ENCODE measurements around the gene ALDH1A3.

Gene ALDH1A3

DNA sequence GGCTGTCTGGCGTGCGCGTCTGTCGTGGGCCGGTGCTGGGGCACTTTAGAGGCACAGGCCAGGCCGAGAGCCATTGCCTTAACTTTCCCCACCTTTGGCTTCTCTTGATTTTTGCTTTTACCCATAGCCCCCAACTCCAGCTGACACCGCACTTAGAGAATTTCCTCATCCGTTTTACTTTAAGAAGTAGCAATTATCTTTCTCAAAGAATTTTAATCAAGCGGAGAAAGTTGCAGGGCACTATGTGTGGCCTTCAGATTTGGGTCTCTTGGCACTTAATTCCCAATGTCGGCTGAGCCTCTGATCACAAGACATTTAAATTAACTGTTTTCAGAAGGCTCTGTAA lies 1.2 kb downstream of the ALDH1A3 start:
- no peaks in the 10 kb centered on the region for H3K36me3 ChIP-seq
- no peaks in the 10 kb centered on the region for H3K27me3 ChIP-seq (ENCODE audit: insufficient read depth, low read depth, severe bottlenecking)
- no peak overlapping the region for H3K27ac ChIP-seq
- H3K9me3 ChIP-seq (ENCODE audit: severe bottlenecking) = no peaks in the 10 kb centered on the region
- TF ChIP-seq CTCF (IDR thresholded peaks at IDR 0.05; ENCODE audit: low read depth, low read length) = no peak
- no peak for DNase-seq
- no peak overlapping the region for H3K4me3 ChIP-seq (ENCODE audit: low read depth, low read length)

DNA sequence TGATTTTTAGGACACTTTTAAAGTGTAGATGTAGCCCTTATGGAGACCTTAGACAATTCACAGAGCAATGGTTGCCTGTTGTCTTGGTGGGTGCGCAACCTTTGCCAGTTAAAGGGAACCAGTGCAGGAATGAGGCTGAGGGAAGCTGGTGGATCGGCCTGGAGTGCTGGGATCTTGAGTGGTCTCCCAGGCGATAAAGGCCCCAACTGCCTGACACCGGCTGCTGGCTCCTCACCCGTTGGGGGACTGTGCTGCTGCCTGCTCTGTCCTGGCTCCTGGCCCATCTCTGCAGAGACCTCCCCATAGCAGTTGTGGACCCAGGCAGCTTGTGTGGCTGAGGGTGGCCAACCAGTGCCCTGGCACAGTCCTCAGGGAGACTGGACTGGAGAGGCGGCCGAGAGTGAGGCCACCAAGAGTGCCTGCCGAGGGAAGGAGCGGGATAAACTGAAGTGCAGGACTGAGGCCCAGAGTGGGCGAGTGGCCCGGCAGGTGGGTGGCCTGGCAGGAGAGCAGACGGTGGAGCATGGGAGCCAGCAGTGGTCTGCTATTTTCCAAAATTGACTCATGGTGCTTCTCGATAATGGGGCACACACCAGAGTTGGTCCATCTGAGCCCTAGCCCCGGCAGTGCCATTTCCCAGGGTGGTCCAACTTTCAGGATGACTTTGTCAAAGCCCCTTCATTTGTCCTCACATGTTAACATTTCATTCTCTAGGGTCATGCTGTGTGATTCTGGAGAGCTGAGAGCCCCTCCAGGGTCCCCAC lies 2.1 kb downstream of the ALDH1A3 start:
- H3K27me3 ChIP-seq (ENCODE audit: insufficient read depth, low read depth, severe bottlenecking) = no peaks in the 10 kb centered on the region
- TF ChIP-seq CTCF (IDR thresholded peaks at IDR 0.05; ENCODE audit: low read depth, low read length) = no peak
- no peak overlapping the region for H3K27ac ChIP-seq
- H3K36me3 ChIP-seq = no peaks in the 10 kb centered on the region
- no peaks in the 10 kb centered on the region for H3K9me3 ChIP-seq (ENCODE audit: severe bottlenecking)
- DNase-seq = no peak
- no peak overlapping the region for H3K4me3 ChIP-seq (ENCODE audit: low read depth, low read length)

- Histone ChIP-seq H3K27ac (no peak overlapping the region), H3K9me3 (ENCODE audit: severe bottlenecking) (no peaks in the 10 kb centered on the region), H3K36me3 (no peaks in the 10 kb centered on the region), H3K4me3 (ENCODE audit: low read depth, low read length) (no peak overlapping the region), H3K27me3 (ENCODE audit: insufficient read depth, low read depth, severe bottlenecking) (no peaks in the 10 kb centered on the region)
- no peak for TF ChIP-seq CTCF (IDR thresholded peaks at IDR 0.05; ENCODE audit: low read depth, low read length)
- no peak for DNase-seq
These were observed 5.5 kb downstream of the ALDH1A3 start for GRCh38 chr15:100885116-100885515.

DNA sequence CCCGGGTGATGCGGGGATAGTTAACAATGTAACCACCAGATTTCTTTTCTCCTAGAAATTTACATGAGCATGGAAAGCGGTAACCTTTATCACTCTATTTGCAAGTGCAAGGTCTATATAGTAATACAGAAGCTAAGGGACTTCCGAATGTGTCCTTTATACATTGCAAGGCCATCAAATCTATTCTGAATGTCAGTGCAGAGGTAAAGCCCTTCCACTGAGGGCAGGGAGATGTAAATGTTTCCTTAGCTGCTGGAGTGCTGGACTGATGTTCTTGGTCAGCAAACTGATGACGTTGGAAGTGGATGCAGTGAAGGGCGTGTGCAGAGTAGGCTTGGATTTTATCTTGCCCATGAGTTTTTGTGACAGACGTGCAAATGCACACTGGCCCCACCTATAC lies 6.2 kb downstream of the ALDH1A3 start:
- no peaks in the 10 kb centered on the region for H3K9me3 ChIP-seq (ENCODE audit: severe bottlenecking)
- no peak for TF ChIP-seq CTCF (IDR thresholded peaks at IDR 0.05; ENCODE audit: low read depth, low read length)
- no peaks in the 10 kb centered on the region for H3K36me3 ChIP-seq
- H3K27me3 ChIP-seq (ENCODE audit: insufficient read depth, low read depth, severe bottlenecking) = no peaks in the 10 kb centered on the region
- no peak overlapping the region for H3K27ac ChIP-seq
- no peak for DNase-seq
- no peak overlapping the region for H3K4me3 ChIP-seq (ENCODE audit: low read depth, low read length)

- Histone ChIP-seq H3K27me3 (ENCODE audit: insufficient read depth, low read depth, severe bottlenecking) (no peaks in the 10 kb centered on the region), H3K9me3 (ENCODE audit: severe bottlenecking) (no peaks in the 10 kb centered on the region), H3K36me3 (no peaks in the 10 kb centered on the region), H3K4me3 (ENCODE audit: low read depth, low read length) (no peak overlapping the region), H3K27ac (no peak overlapping the region)
- no peak for DNase-seq
- TF ChIP-seq CTCF (IDR thresholded peaks at IDR 0.05; ENCODE audit: low read depth, low read length) = no peak
These were observed 7.7 kb downstream of the ALDH1A3 start for GRCh38 chr15:100887211-100887913.
